SJCRH30 (cell line): ENCODE results near the gene INTS3. TPM values are rescaled to one million over a fixed set of nuclear protein-coding genes. Genes with fewer than 3 reads are reported as not detected.

Experiments used
- total RNA-seq: library from RNA; depleted of rRNA; stranded (reverse); fragments of >200 nt; shearing (Covaris generic); gene quantifications from 2 replicates; pipeline ENCODE4 v1.2.3, GENCODE V29; 2014; rRNA removed

Gene INTS3
- total RNA-seq, 1 experiment from 2014 or later, result 28.5 TPM

Other genes with a start within 250 kb of the INTS3 start
- gene S100A6, start 192.1 kb upstream of the INTS3 start, total RNA-seq, result 38.8 and 48.3 TPM in 2 replicates
- not detected in 2 replicates for gene S100A5, start 187.1 kb upstream of the INTS3 start, total RNA-seq
- gene S100A4, start 182.2 kb upstream of the INTS3 start, total RNA-seq, result 1.0 and 2.1 TPM in 2 replicates
- 0.38 and 1.0 TPM in 2 replicates for gene S100A3, start 178.8 kb upstream of the INTS3 start, total RNA-seq
- gene S100A2, start 162.2 kb upstream of the INTS3 start, total RNA-seq, result 3.2 and 5.5 TPM in 2 replicates
- 46.6 and 50.7 TPM in 2 replicates for gene S100A16, start 114.9 kb upstream of the INTS3 start, total RNA-seq
- not detected in 2 replicates for gene S100A14, start 111.7 kb upstream of the INTS3 start, total RNA-seq
- 100 and 113 TPM in 2 replicates for gene S100A13, start 100.5 kb upstream of the INTS3 start, total RNA-seq
- 3.6 and 4.4 TPM in 2 replicates for gene S100A1, start 99.6 kb upstream of the INTS3 start, total RNA-seq
- gene CHTOP, start 94.0 kb upstream of the INTS3 start, total RNA-seq, result 60.2 and 68.2 TPM in 2 replicates
- gene SNAPIN, start 69.3 kb upstream of the INTS3 start, total RNA-seq, result 29.0 and 31.9 TPM in 2 replicates
- gene ILF2, start 57.1 kb upstream of the INTS3 start, total RNA-seq, result 366 and 380 TPM in 2 replicates
- 0.06 TPM in 1 of 2 replicates, not detected in the other for gene NPR1, start 49.4 kb upstream of the INTS3 start, total RNA-seq
- 1.6 and 2.1 TPM in 2 replicates for gene SLC27A3, start 47.4 kb downstream of the INTS3 start, total RNA-seq
- 10.1 and 10.8 TPM in 2 replicates for gene GATAD2B, start 194.9 kb downstream of the INTS3 start, total RNA-seq
- 18.9 and 26.3 TPM in 2 replicates for gene DENND4B, start 218.7 kb downstream of the INTS3 start, total RNA-seq
- gene CRTC2, start 230.6 kb downstream of the INTS3 start, total RNA-seq, result 10.1 and 13.4 TPM in 2 replicates
- gene SLC39A1, start 235.5 kb downstream of the INTS3 start, total RNA-seq, result 74.4 and 77.2 TPM in 2 replicates
- 7.5 and 9.3 TPM in 2 replicates for gene CREB3L4, start 239.9 kb downstream of the INTS3 start, total RNA-seq
- 96.8 and 97.9 TPM in 2 replicates for gene JTB, start 249.6 kb downstream of the INTS3 start, total RNA-seq